ENCODE data around the gene JHY.

JHY gene

DNA sequence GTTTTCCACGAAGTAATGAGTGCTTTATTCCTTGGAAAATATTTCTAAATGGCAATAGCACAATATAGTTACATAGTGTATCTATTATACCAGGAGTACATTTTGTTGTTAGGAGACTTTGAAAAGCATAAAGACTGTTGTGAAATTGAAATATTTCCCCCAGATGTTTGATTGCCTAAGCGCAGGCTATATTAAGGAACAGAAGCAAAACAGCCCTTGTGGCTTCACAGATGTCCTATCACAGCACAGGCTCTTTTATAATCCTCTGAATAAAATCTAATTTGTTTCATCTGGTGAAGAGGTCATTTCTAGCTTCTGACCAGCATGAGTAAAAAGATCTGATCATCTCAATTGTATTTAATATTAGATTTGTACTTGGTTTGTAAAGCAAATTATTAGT, 50.9 kb downstream of the JHY start:
- no CpG with 5 or more reads among the region's 2 CpGs for WGBS (ENCODE audit: insufficient coverage, insufficient read length)
- Histone ChIP-seq H3K36me3 (ENCODE audit: control insufficient read depth, insufficient read depth, low read length) (no peaks in the 10 kb centered on the region), H3K27ac (ENCODE audit: low read length) (no peak overlapping the region), H3K4me1 (ENCODE audit: control insufficient read depth, insufficient read depth, low read length) (no peaks in the 10 kb centered on the region), H3K9me3 (ENCODE audit: control insufficient read depth, insufficient read depth, low read length) (no peaks in the 10 kb centered on the region), H3K27me3 (ENCODE audit: control insufficient read depth, insufficient read depth, low read length) (no peaks in the 10 kb centered on the region), H3K4me3 (ENCODE audit: low read length) (no peak overlapping the region)
- DNase-seq (ENCODE audit: low read depth, low spot score), result no peak

DNA sequence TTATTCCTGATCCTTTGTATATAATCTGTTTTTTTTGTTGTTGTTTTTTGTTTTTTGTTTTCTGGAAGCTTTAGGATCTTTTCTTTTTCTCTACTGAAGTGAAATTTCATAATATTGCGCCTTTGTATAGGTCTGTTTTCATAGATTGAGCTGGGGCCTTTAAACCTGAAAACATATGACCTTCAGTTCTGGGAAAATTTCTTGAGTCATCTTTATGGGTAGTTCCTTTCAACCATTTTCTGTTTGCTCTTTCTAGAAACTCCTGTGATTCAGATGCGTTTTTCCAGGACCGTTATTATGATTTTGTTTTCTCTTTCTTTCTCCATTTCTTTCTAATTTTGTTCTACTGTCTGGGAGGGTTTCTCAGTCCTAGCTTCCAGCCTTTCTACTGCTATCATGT, 55.4 kb downstream of the JHY start:
- DNase-seq (ENCODE audit: low read depth, low spot score), result no peak
- H3K9me3 ChIP-seq (ENCODE audit: control insufficient read depth, insufficient read depth, low read length), result no peaks in the 10 kb centered on the region
- no peak overlapping the region for H3K4me3 ChIP-seq (ENCODE audit: low read length)
- WGBS (ENCODE audit: insufficient coverage, insufficient read length), result no CpG with 5 or more reads among the region's 3 CpGs
- H3K27me3 ChIP-seq (ENCODE audit: control insufficient read depth, insufficient read depth, low read length), result no peaks in the 10 kb centered on the region
- no peaks in the 10 kb centered on the region for H3K4me1 ChIP-seq (ENCODE audit: control insufficient read depth, insufficient read depth, low read length)
- no peak overlapping the region for H3K27ac ChIP-seq (ENCODE audit: low read length)
- no peaks in the 10 kb centered on the region for H3K36me3 ChIP-seq (ENCODE audit: control insufficient read depth, insufficient read depth, low read length)

DNA sequence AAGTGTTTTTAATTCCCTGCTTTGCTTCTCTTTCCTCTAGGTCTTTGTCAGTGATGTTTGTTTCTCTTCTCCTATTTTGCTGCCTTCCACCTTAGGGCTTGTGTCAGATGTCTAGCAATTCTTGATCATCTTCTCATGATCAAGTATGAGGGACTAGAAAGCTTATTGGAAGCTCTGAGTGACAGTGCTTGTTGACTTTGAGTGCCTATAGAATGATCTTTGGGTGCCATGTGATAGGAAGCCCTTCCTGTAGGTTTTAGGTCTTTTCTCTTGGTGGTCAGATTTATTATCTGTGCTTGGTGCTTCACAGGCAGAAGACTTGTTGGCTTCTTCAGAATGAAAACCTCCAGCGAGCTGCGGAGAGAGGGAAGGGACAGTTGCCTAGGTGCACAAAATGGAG, 56.0 kb downstream of the JHY start:
- WGBS (ENCODE audit: insufficient coverage, insufficient read length), result no CpG with 5 or more reads among the region's 2 CpGs
- H3K9me3 ChIP-seq (ENCODE audit: control insufficient read depth, insufficient read depth, low read length), result no peaks in the 10 kb centered on the region

DNA sequence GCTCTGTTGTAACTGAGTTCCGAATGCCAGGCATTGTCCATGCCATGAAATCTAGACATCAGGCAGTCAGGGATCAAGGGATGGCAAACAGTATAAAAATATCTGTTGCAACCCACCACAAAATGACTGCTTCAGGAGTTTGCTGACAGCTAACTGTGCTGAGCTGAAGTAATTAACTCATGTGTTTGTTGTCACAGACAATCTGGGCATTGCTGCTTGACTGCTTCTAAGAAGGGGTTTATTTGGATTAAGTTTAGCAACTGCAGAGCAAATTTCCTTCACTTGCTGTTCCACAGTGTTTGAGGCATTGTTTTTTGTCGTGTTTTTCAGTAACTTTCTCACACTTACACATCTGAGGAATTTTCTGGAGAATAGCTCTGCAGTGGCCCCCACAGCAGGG, 68.7 kb downstream of the JHY start:
- H3K27ac ChIP-seq (ENCODE audit: low read length), result no peak overlapping the region
- no CpG with 5 or more reads among the region's 2 CpGs for WGBS (ENCODE audit: insufficient coverage, insufficient read length)
- no peaks in the 10 kb centered on the region; the same call in 1 of the 2 replicates for H3K4me1 ChIP-seq (ENCODE audit: control insufficient read depth, insufficient read depth, low read length)
- no peak for DNase-seq (ENCODE audit: low read depth, low spot score)
- no peaks in the 10 kb centered on the region for H3K9me3 ChIP-seq (ENCODE audit: control insufficient read depth, insufficient read depth, low read length)
- H3K27me3 ChIP-seq (ENCODE audit: control insufficient read depth, insufficient read depth, low read length), result 0 out of 2 replicates have a peak, but pooled peaks cover 2% of the 10 kb centered on the region
- no peak overlapping the region for H3K4me3 ChIP-seq (ENCODE audit: low read length)
- H3K36me3 ChIP-seq (ENCODE audit: control insufficient read depth, insufficient read depth, low read length), result no peaks in the 10 kb centered on the region

More for the DNA sequence above, 56.0 kb downstream of the JHY start:
- Histone ChIP-seq H3K27me3 (ENCODE audit: control insufficient read depth, insufficient read depth, low read length) (no peaks in the 10 kb centered on the region), H3K36me3 (ENCODE audit: control insufficient read depth, insufficient read depth, low read length) (no peaks in the 10 kb centered on the region), H3K4me1 (ENCODE audit: control insufficient read depth, insufficient read depth, low read length) (no peaks in the 10 kb centered on the region), H3K4me3 (ENCODE audit: low read length) (no peak overlapping the region), H3K27ac (ENCODE audit: low read length) (no peak overlapping the region)
- no peak for DNase-seq (ENCODE audit: low read depth, low spot score)

DNA sequence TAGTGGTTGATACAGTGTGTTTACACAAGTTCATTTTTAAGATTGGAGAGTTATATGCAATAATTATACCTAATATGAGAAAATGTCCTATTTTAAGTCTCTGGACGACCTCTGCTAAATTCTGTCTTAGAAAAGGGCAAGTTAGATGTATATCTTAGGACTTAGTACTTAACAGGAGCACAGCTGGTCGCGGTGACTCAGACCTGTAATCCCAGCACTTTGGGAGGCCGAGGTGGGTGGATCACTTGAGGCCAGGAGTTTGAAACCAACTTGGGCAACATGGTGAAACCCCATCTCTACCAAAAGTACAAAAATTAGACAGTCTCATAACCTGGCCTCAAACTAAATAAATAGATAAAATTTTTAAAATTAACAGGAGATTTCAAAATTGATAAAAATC, 71.9 kb downstream of the JHY start:
- H3K4me1 ChIP-seq (ENCODE audit: control insufficient read depth, insufficient read depth, low read length), result no peaks in the 10 kb centered on the region
- H3K4me3 ChIP-seq (ENCODE audit: low read length), result no peak overlapping the region
- H3K9me3 ChIP-seq (ENCODE audit: control insufficient read depth, insufficient read depth, low read length), result no peaks in the 10 kb centered on the region
- no peak overlapping the region for H3K27ac ChIP-seq (ENCODE audit: low read length)
- H3K27me3 ChIP-seq (ENCODE audit: control insufficient read depth, insufficient read depth, low read length), result no peaks in the 10 kb centered on the region
- DNase-seq (ENCODE audit: low read depth, low spot score), result no peak
- no CpG with 5 or more reads among the region's 4 CpGs for WGBS (ENCODE audit: insufficient coverage, insufficient read length)
- no peaks in the 10 kb centered on the region for H3K36me3 ChIP-seq (ENCODE audit: control insufficient read depth, insufficient read depth, low read length)

GRCh38 chr11:122963961-122964360, 81.4 kb downstream of the JHY start:
- Histone ChIP-seq H3K27ac (ENCODE audit: low read length) (no peak overlapping the region), H3K4me1 (ENCODE audit: control insufficient read depth, insufficient read depth, low read length) (no peaks in the 10 kb centered on the region), H3K36me3 (ENCODE audit: control insufficient read depth, insufficient read depth, low read length) (no peaks in the 10 kb centered on the region), H3K9me3 (ENCODE audit: control insufficient read depth, insufficient read depth, low read length) (no peaks in the 10 kb centered on the region), H3K27me3 (ENCODE audit: control insufficient read depth, insufficient read depth, low read length) (no peaks in the 10 kb centered on the region), H3K4me3 (ENCODE audit: low read length) (no peak overlapping the region)
- WGBS (ENCODE audit: insufficient coverage, insufficient read length), result no CpG with 5 or more reads among the region's 4 CpGs
- no peak for DNase-seq (ENCODE audit: low read depth, low spot score)

DNA sequence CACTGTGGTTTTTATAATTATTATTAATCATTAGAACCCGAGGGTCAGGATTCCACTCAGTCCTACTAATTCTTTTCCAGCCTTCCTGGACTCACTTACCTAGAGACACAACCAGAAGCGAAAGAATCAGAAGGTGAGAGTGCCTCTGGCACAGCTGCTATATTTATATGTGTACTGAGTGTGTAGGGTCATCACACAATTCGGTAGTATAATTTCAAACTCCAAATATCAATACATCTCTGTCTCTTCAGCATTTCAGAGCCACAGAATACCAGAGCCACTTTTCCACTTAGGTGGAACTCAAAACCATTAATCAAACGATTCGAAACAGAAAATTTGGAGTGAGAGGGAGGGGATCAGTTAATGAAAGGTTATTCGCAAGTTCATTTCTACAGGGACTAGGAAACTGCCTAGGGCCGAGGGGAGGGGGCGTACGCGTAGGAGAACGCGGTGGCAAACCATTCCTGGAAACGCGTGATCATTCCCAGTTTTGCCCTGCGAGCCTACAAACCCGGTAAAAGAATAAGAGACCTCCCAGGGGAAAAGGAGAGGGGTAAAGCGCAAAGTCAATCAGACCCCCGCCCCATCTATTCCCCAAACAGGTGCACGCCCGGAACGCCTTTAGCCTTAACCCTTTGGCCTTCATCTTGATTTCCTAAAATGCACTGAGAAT, 93.6 kb downstream of the JHY start:
- Histone ChIP-seq H3K4me3 (ENCODE audit: low read length) (peak overlapping the region; percentile 36; the same call in 1 of the 2 replicates), H3K36me3 (ENCODE audit: control insufficient read depth, insufficient read depth, low read length) (no peaks in the 10 kb centered on the region), H3K4me1 (ENCODE audit: control insufficient read depth, insufficient read depth, low read length) (peaks cover 1% of the 10 kb centered on the region; the same call in 1 of the 2 replicates), H3K9me3 (ENCODE audit: control insufficient read depth, insufficient read depth, low read length) (no peaks in the 10 kb centered on the region), H3K27me3 (ENCODE audit: control insufficient read depth, insufficient read depth, low read length) (peaks cover 75% of the 10 kb centered on the region), H3K27ac (ENCODE audit: low read length) (no peak overlapping the region)
- DNase-seq (ENCODE audit: low read depth, low spot score), result no peak
- no CpG with 5 or more reads among the region's 21 CpGs for WGBS (ENCODE audit: insufficient coverage, insufficient read length)

DNA sequence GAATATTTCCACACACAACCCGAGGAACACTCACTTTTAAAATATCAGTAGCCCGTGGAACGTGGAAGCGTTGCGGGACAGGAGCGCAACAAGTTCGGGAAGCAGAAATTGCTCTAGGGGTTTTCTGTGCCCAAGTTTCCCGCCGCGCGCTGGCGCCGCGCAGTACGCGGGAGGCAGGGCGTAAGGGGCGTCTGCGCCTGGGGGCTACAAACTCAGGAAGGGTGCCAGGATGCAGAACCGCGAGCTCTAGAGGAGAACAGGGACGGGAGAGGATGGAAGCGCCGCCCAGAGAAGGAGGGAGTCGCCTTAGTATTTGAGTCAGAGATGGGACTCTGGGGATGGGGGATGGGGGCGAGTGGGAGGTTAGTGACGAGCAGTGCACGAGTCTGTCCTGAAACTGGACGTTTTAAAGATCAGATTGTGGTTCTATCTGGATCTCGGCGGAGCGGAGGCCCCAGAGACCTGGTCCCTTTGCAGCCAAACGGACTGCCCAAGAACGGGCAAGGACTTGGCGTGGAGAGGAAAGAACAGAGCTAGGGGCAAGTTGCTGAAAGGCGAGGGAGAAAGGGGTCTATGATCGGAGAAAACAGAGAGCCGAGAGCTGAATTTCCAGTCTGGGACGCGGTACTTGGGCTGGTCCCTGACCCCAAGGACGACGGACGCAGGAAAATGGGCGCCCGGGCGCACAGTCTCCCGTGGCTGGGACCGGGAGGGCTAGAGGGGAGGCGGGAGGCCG, 94.3 kb downstream of the JHY start:
- peaks cover 1% of the 10 kb centered on the region; the same call in 1 of the 2 replicates for H3K4me1 ChIP-seq (ENCODE audit: control insufficient read depth, insufficient read depth, low read length)
- no peak for DNase-seq (ENCODE audit: low read depth, low spot score)
- peak overlapping the region; percentile 36; the same call in 1 of the 2 replicates for H3K4me3 ChIP-seq (ENCODE audit: low read length)
- no CpG with 5 or more reads among the region's 50 CpGs for WGBS (ENCODE audit: insufficient coverage, insufficient read length)
- peaks cover 79% of the 10 kb centered on the region for H3K27me3 ChIP-seq (ENCODE audit: control insufficient read depth, insufficient read depth, low read length)
- no peak overlapping the region for H3K27ac ChIP-seq (ENCODE audit: low read length)
- no peaks in the 10 kb centered on the region for H3K9me3 ChIP-seq (ENCODE audit: control insufficient read depth, insufficient read depth, low read length)
- H3K36me3 ChIP-seq (ENCODE audit: control insufficient read depth, insufficient read depth, low read length), result no peaks in the 10 kb centered on the region

GRCh38 chr11:122977470-122978298, 95.1 kb downstream of the JHY start:
- no peaks in the 10 kb centered on the region for H3K9me3 ChIP-seq (ENCODE audit: control insufficient read depth, insufficient read depth, low read length)
- WGBS (ENCODE audit: insufficient coverage, insufficient read length), result no CpG with 5 or more reads among the region's 50 CpGs

DNA sequence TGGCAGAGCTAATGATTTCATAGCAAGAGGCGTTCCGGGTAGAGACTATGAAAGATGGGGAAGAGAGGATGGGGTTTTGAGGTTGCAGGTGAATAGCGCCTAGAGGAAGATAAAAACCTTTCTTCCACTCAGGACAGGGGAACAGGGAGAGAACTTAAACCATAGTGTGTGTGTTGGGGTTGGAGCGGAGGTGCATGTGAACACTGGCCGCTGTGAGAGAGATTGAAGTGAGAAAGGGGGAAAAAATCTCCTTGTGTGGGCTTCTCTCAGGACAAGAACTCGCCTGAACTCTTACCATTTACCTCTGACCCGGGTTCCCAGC, 95.7 kb downstream of the JHY start:
- no peak overlapping the region for H3K27ac ChIP-seq (ENCODE audit: low read length)
- no peaks in the 10 kb centered on the region for H3K9me3 ChIP-seq (ENCODE audit: control insufficient read depth, insufficient read depth, low read length)
- no CpG with 5 or more reads among the region's 7 CpGs for WGBS (ENCODE audit: insufficient coverage, insufficient read length)
- H3K36me3 ChIP-seq (ENCODE audit: control insufficient read depth, insufficient read depth, low read length), result no peaks in the 10 kb centered on the region
- DNase-seq (ENCODE audit: low read depth, low spot score), result no peak
- no peak overlapping the region for H3K4me3 ChIP-seq (ENCODE audit: low read length)
- peaks cover 1% of the 10 kb centered on the region; the same call in 1 of the 2 replicates for H3K4me1 ChIP-seq (ENCODE audit: control insufficient read depth, insufficient read depth, low read length)
- H3K27me3 ChIP-seq (ENCODE audit: control insufficient read depth, insufficient read depth, low read length), result peaks cover 90% of the 10 kb centered on the region

More at GRCh38 chr11:122977470-122978298, 95.1 kb downstream of the JHY start:
- Histone ChIP-seq H3K27ac (ENCODE audit: low read length) (no peak overlapping the region), H3K27me3 (ENCODE audit: control insufficient read depth, insufficient read depth, low read length) (peaks cover 85% of the 10 kb centered on the region), H3K4me3 (ENCODE audit: low read length) (peak overlapping the region; percentile 36; the same call in 1 of the 2 replicates), H3K36me3 (ENCODE audit: control insufficient read depth, insufficient read depth, low read length) (no peaks in the 10 kb centered on the region), H3K4me1 (ENCODE audit: control insufficient read depth, insufficient read depth, low read length) (peaks cover 1% of the 10 kb centered on the region; the same call in 1 of the 2 replicates)
- DNase-seq (ENCODE audit: low read depth, low spot score), result no peak

Data from iPS DF 6.9 (cell line).